Memory B cell (primary cell): Measurements from ENCODE around the gene PABPN1L.

ENCODE experiments used
- ATAC-seq: fragments of 150-1000 bp; cut with Tn5 transposase; 2 replicates; pipeline ENCODE4 v1.10.0; 2021; ENCODE audit warnings: low read depth, mild to moderate bottlenecking, moderate library complexity
- DNase-seq, 2 donors: peaks; one replicate each; pipeline ENCODE4 v3.0.0; 2022; ENCODE audit warnings: low spot score in 2 of 2
- H3K27ac Mint-ChIP-seq: one replicate; pipeline ENCODE4 v1.8.0; 2022; ENCODE audit warnings: mild to moderate bottlenecking, moderate library complexity, mixed read lengths
- H3K27me3 Mint-ChIP-seq: one replicate; pipeline ENCODE4 v1.8.0; 2022; ENCODE audit warnings: mixed read lengths
- H3K36me3 Mint-ChIP-seq: one replicate; pipeline ENCODE4 v1.8.0; 2022; ENCODE audit warnings: mild to moderate bottlenecking, mixed read lengths
- H3K4me1 Mint-ChIP-seq: one replicate; pipeline ENCODE4 v1.8.0; 2022; ENCODE audit warnings: mixed read lengths
- H3K4me3 Mint-ChIP-seq: one replicate; pipeline ENCODE4 v1.8.0; 2022; ENCODE audit warnings: mild to moderate bottlenecking, moderate library complexity, mixed read lengths
- H3K9me3 Mint-ChIP-seq: one replicate; pipeline ENCODE4 v1.8.0; 2022; ENCODE audit warnings: mixed read lengths

Gene PABPN1L

GRCh38 chr16:88866151-88866920 is at the start of gene PABPN1L:
Gene PABPN1L, minus strand, starts transcription at chr16:88866660. Its CDS starts 54 bp downstream, at chr16:88866606.
- H3K36me3 Mint-ChIP-seq = no peaks in the 10 kb centered on the region

GRCh38 chr16:88915639-88916327 is 49.3 kb upstream of the PABPN1L start:
- Mint-ChIP-seq H3K27ac (peak overlapping the region; percentile 74), H3K4me1 (peaks cover 32% of the 10 kb centered on the region), H3K9me3 (no peaks in the 10 kb centered on the region), H3K4me3 (no peak overlapping the region), H3K36me3 (peaks cover 20% of the 10 kb centered on the region), H3K27me3 (no peaks in the 10 kb centered on the region)
- DNase-seq (no peak), ATAC-seq (no peak)

More at GRCh38 chr16:88866151-88866920, at the start of gene PABPN1L:
- Mint-ChIP-seq H3K27ac (peak within 1 kb of the TSS; percentile 67), H3K4me1 (peaks cover 11% of the 10 kb centered on the region), H3K27me3 (peaks cover 8% of the 10 kb centered on the region), H3K9me3 (no peaks in the 10 kb centered on the region), H3K4me3 (no peak within 1 kb of the TSS)
- no peak for DNase-seq
- ATAC-seq = no peak

- no peak overlapping the region for H3K4me3 Mint-ChIP-seq
- H3K9me3 Mint-ChIP-seq = no peaks in the 10 kb centered on the region
- H3K36me3 Mint-ChIP-seq = peaks cover 24% of the 10 kb centered on the region
- no peak for DNase-seq
- H3K27ac Mint-ChIP-seq = no peak overlapping the region
- no peaks in the 10 kb centered on the region for H3K27me3 Mint-ChIP-seq
- H3K4me1 Mint-ChIP-seq = peaks cover 37% of the 10 kb centered on the region
- no peak for ATAC-seq
Observed at GRCh38 chr16:88914750-88915368, 48.4 kb upstream of the PABPN1L start.

GRCh38 chr16:88913870-88914269 is 47.4 kb upstream of the PABPN1L start:
- Mint-ChIP-seq H3K27ac (no peak overlapping the region), H3K9me3 (no peaks in the 10 kb centered on the region), H3K36me3 (peaks cover 24% of the 10 kb centered on the region), H3K27me3 (no peaks in the 10 kb centered on the region), H3K4me1 (peaks cover 37% of the 10 kb centered on the region), H3K4me3 (no peak overlapping the region)
- DNase-seq (no peak), ATAC-seq (no peak)

GRCh38 chr16:88913001-88913612 is 46.6 kb upstream of the PABPN1L start:
- DNase-seq = no peak
- H3K4me1 Mint-ChIP-seq = peaks cover 39% of the 10 kb centered on the region

GRCh38 chr16:88912556-88912955 is 46.1 kb upstream of the PABPN1L start:
- peaks cover 24% of the 10 kb centered on the region for H3K36me3 Mint-ChIP-seq
- H3K9me3 Mint-ChIP-seq = no peaks in the 10 kb centered on the region
- no peaks in the 10 kb centered on the region for H3K27me3 Mint-ChIP-seq
- DNase-seq = no peak
- ATAC-seq = no peak
- no peak overlapping the region for H3K4me3 Mint-ChIP-seq
- peaks cover 40% of the 10 kb centered on the region for H3K4me1 Mint-ChIP-seq
- H3K27ac Mint-ChIP-seq = peak overlapping the region; percentile 87

More at GRCh38 chr16:88913001-88913612, 46.6 kb upstream of the PABPN1L start:
- Mint-ChIP-seq H3K36me3 (peaks cover 26% of the 10 kb centered on the region), H3K27me3 (no peaks in the 10 kb centered on the region), H3K27ac (no peak overlapping the region), H3K9me3 (no peaks in the 10 kb centered on the region), H3K4me3 (no peak overlapping the region)
- no peak for ATAC-seq

GRCh38 chr16:88911946-88912310 is 45.5 kb upstream of the PABPN1L start:
- DNase-seq (no peak), ATAC-seq (no peak)
- Mint-ChIP-seq H3K27me3 (no peaks in the 10 kb centered on the region), H3K27ac (no peak overlapping the region), H3K9me3 (no peaks in the 10 kb centered on the region), H3K4me3 (no peak overlapping the region), H3K36me3 (peaks cover 23% of the 10 kb centered on the region), H3K4me1 (peaks cover 38% of the 10 kb centered on the region)

GRCh38 chr16:88911136-88911945 is 44.9 kb upstream of the PABPN1L start:
- no peaks in the 10 kb centered on the region for H3K9me3 Mint-ChIP-seq

GRCh38 chr16:88910284-88911135 is 44.0 kb upstream of the PABPN1L start:
- Mint-ChIP-seq H3K9me3 (no peaks in the 10 kb centered on the region), H3K4me3 (no peak overlapping the region), H3K36me3 (peaks cover 15% of the 10 kb centered on the region), H3K27ac (peak overlapping the region; percentile 88), H3K4me1 (peaks cover 35% of the 10 kb centered on the region), H3K27me3 (no peaks in the 10 kb centered on the region)
- no peak for DNase-seq
- ATAC-seq = no peak

More at GRCh38 chr16:88911136-88911945, 44.9 kb upstream of the PABPN1L start:
- DNase-seq (peak in 1 of 2 donors; percentile 47), ATAC-seq (peak; percentile 81)
- Mint-ChIP-seq H3K36me3 (peaks cover 20% of the 10 kb centered on the region), H3K27me3 (no peaks in the 10 kb centered on the region), H3K27ac (peak overlapping the region; percentile 88), H3K4me1 (peaks cover 36% of the 10 kb centered on the region), H3K4me3 (peak overlapping the region; percentile 29)

- Mint-ChIP-seq H3K36me3 (peaks cover 15% of the 10 kb centered on the region), H3K4me3 (no peak overlapping the region), H3K4me1 (peaks cover 39% of the 10 kb centered on the region), H3K9me3 (no peaks in the 10 kb centered on the region), H3K27ac (no peak overlapping the region), H3K27me3 (no peaks in the 10 kb centered on the region)
- DNase-seq (no peak), ATAC-seq (no peak)
Observed at GRCh38 chr16:88909431-88910210, 43.2 kb upstream of the PABPN1L start.

GRCh38 chr16:88908307-88908706 is 41.8 kb upstream of the PABPN1L start:
- Mint-ChIP-seq H3K4me3 (no peak overlapping the region), H3K27me3 (no peaks in the 10 kb centered on the region), H3K9me3 (no peaks in the 10 kb centered on the region), H3K36me3 (peaks cover 8% of the 10 kb centered on the region), H3K27ac (no peak overlapping the region), H3K4me1 (peaks cover 35% of the 10 kb centered on the region)
- ATAC-seq (no peak), DNase-seq (no peak)

- no peak for ATAC-seq
- Mint-ChIP-seq H3K9me3 (no peaks in the 10 kb centered on the region), H3K36me3 (peaks cover 8% of the 10 kb centered on the region), H3K4me1 (peaks cover 35% of the 10 kb centered on the region), H3K4me3 (no peak overlapping the region), H3K27ac (no peak overlapping the region), H3K27me3 (no peaks in the 10 kb centered on the region)
- no peak for DNase-seq
Observed at GRCh38 chr16:88907768-88908167, 41.3 kb upstream of the PABPN1L start.
